Measurements from ENCODE around the gene CRLF1. TPM values are rescaled to one million over a fixed set of nuclear protein-coding genes. Genes with fewer than 3 reads are reported as not detected.

The CRLF1 gene
- total RNA-seq, 1 experiment from 2014 or later, result 16.2 TPM

DNA sequence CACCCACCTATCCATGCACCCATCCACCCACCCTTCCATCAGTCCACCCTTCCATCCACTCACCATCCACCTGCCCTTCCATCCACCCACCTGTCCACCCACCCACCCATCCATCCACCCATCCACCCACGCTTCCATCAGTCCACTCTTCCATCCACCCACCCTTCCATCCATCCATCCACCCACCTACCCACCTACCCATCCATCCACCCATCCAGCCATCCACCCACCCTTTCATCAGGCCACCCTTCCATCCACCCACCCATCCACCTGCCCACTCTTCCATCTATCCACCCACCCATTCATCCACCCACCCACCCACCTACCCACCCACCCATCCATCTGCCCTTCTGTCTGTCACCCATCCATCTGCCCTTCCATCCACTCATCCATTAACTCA lies 47.3 kb upstream of the CRLF1 start:
- Histone ChIP-seq H3T11ph (ENCODE audit: low read length) (no peak overlapping the region), H3K9ac (ENCODE audit: extremely low read depth, insufficient read length, low read length) (no peak overlapping the region), H4K91ac (ENCODE audit: insufficient read length, low read depth, low read length) (no peak overlapping the region), H2BK15ac (ENCODE audit: low read depth, low read length) (no peak overlapping the region), H3K4me2 (ENCODE audit: insufficient read depth, insufficient read length, low read length) (no peak overlapping the region), H4K8ac (replicated peaks; ENCODE audit: insufficient read length, low read depth, low read length) (no peak overlapping the region), H3K18ac (ENCODE audit: insufficient read length, low read depth, low read length) (no peak overlapping the region), H3K79me1 (ENCODE audit: insufficient read depth, low read depth, low read length, poor library complexity, severe bottlenecking) (no peaks in the 10 kb centered on the region), H3K14ac (ENCODE audit: insufficient read depth, low read length) (no peak overlapping the region), H2BK120ac (ENCODE audit: low read depth, low read length, poor library complexity, severe bottlenecking) (no peak overlapping the region), H3K23ac (ENCODE audit: insufficient read length, low read depth, low read length) (no peak overlapping the region), H2BK20ac (ENCODE audit: low read depth, low read length, poor library complexity, severe bottlenecking) (no peak overlapping the region), H4K20me1 (ENCODE audit: control insufficient read depth, insufficient read depth, insufficient read length) (no peaks in the 10 kb centered on the region), H2AFZ (ENCODE audit: low read length) (no peak overlapping the region), H3K4me1 (ENCODE audit: insufficient read depth, low read length) (no peaks in the 10 kb centered on the region; the same call in 1 of the 2 replicates), H2AK5ac (ENCODE audit: insufficient read length, low read length) (no peak overlapping the region), H3K4ac (ENCODE audit: low read depth, low read length) (no peak overlapping the region), H3K23me2 (ENCODE audit: insufficient read length, low read depth, low read length, poor library complexity, severe bottlenecking) (no peaks in the 10 kb centered on the region), H2BK12ac (ENCODE audit: insufficient read length, low read depth, low read length) (no peak overlapping the region), H4K5ac (ENCODE audit: insufficient read length, low read depth, low read length) (no peak overlapping the region), H3K56ac (ENCODE audit: insufficient read length, low read depth, low read length) (no peak overlapping the region), H3K79me2 (ENCODE audit: insufficient read depth, low read length) (no peaks in the 10 kb centered on the region), H3K27ac (ENCODE audit: insufficient read length, low read depth, low read length) (no peak overlapping the region), H3K9me3 (ENCODE audit: control insufficient read depth, low read depth, low read length) (no peaks in the 10 kb centered on the region), H2BK5ac (ENCODE audit: insufficient read length, low read length) (no peak overlapping the region), H3K27me3 (ENCODE audit: insufficient read depth, low read length) (no peaks in the 10 kb centered on the region)
- H3K9me3 Mint-ChIP-seq, result no peaks in the 10 kb centered on the region
- DNase-seq, result no peak
- H3K27ac Mint-ChIP-seq, result no peak overlapping the region
- WGBS (ENCODE audit: extremely low coverage, insufficient read length, low lambda C conversion rate), result no CpG with 5 or more reads among the region's 1 CpG
- TF ChIP-seq, protein P1, sequence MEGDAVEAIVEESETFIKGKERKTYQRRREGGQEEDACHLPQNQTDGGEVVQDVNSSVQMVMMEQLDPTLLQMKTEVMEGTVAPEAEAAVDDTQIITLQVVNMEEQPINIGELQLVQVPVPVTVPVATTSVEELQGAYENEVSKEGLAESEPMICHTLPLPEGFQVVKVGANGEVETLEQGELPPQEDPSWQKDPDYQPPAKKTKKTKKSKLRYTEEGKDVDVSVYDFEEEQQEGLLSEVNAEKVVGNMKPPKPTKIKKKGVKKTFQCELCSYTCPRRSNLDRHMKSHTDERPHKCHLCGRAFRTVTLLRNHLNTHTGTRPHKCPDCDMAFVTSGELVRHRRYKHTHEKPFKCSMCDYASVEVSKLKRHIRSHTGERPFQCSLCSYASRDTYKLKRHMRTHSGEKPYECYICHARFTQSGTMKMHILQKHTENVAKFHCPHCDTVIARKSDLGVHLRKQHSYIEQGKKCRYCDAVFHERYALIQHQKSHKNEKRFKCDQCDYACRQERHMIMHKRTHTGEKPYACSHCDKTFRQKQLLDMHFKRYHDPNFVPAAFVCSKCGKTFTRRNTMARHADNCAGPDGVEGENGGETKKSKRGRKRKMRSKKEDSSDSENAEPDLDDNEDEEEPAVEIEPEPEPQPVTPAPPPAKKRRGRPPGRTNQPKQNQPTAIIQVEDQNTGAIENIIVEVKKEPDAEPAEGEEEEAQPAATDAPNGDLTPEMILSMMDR (conservative IDR thresholded peaks at IDR 0.05), result no peak
- H3K4me1 Mint-ChIP-seq, result peaks cover 35 to 46% of the 10 kb centered on the region in 2 experiments
- peaks cover 0 to 3% (median 2%) of the 10 kb centered on the region in 3 experiments; a peak in 2 of 7 replicates for H3K36me3 Mint-ChIP-seq (ENCODE audit: insufficient read depth in 1 of 3, low read depth in 3 of 3)
- H3K27me3 Mint-ChIP-seq (ENCODE audit: low read depth), result peaks cover 2% of the 10 kb centered on the region
- no peak overlapping the region for H3K4me3 Mint-ChIP-seq

Measured in H9 (cell line).